Sigmoid colon (tissue), 4 donors: ENCODE data around the gene PLEKHS1.

ENCODE experiments used
- EP300 ChIP-seq, 4 donors: sonication (generic); formaldehyde crosslinking; IDR thresholded peaks; one replicate each; pipeline ENCODE4 v1.6.1; 2017; ENCODE audit warnings: antibody characterized with exemption in 4 of 4
- TF ChIP-seq, protein P1 (sequence below), 4 experiments: fragments of 450-650 bp in 3 of 4; fragments of 200-600 bp in 1 of 4; IDR thresholded peaks; one replicate each; pipeline ENCODE4 v1.5.1; 2016 to 2019; ENCODE audit warnings: antibody characterized with exemption in 4 of 4, mild to moderate bottlenecking in 3 of 4, moderate library complexity in 2 of 4

DNA sequence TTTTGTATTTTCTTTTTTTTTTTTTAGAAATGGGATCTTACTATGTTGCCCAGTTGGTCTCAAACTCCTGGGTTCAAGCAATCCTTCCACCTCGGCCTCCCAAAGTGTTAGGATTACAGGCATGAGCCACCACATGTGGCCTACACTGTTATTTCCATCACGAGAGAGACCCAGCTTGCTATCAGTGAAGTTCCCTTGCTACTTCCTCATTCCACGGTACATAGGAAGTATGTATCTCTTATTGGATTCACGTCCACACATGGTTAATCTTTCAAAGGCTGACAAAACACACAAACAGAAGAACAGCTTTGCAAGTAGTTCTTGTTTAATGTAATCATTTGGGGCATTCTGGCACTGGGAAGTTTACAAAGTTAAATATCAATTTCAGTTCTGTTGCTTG lies 51.5 kb downstream of the PLEKHS1 start:
- TF ChIP-seq, protein P1, sequence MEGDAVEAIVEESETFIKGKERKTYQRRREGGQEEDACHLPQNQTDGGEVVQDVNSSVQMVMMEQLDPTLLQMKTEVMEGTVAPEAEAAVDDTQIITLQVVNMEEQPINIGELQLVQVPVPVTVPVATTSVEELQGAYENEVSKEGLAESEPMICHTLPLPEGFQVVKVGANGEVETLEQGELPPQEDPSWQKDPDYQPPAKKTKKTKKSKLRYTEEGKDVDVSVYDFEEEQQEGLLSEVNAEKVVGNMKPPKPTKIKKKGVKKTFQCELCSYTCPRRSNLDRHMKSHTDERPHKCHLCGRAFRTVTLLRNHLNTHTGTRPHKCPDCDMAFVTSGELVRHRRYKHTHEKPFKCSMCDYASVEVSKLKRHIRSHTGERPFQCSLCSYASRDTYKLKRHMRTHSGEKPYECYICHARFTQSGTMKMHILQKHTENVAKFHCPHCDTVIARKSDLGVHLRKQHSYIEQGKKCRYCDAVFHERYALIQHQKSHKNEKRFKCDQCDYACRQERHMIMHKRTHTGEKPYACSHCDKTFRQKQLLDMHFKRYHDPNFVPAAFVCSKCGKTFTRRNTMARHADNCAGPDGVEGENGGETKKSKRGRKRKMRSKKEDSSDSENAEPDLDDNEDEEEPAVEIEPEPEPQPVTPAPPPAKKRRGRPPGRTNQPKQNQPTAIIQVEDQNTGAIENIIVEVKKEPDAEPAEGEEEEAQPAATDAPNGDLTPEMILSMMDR (IDR thresholded peaks at IDR 0.05), result no peak
- no peak for TF ChIP-seq EP300 (IDR thresholded peaks at IDR 0.05)
